ENCODE results near the gene SLC7A10.

The SLC7A10 gene

GRCh38 chr19:33202546-33203507, 22.8 kb downstream of the SLC7A10 start:
- no peak overlapping the region for H3K4me3 ChIP-seq (ENCODE audit: control insufficient read depth, low read depth, low read length)
- no peak for TF ChIP-seq CTCF (conservative IDR thresholded peaks at IDR 0.05; ENCODE audit: control insufficient read depth, insufficient read depth, low read depth, low read length)
- DNase-seq (ENCODE audit: low read depth), result no peak

DNA sequence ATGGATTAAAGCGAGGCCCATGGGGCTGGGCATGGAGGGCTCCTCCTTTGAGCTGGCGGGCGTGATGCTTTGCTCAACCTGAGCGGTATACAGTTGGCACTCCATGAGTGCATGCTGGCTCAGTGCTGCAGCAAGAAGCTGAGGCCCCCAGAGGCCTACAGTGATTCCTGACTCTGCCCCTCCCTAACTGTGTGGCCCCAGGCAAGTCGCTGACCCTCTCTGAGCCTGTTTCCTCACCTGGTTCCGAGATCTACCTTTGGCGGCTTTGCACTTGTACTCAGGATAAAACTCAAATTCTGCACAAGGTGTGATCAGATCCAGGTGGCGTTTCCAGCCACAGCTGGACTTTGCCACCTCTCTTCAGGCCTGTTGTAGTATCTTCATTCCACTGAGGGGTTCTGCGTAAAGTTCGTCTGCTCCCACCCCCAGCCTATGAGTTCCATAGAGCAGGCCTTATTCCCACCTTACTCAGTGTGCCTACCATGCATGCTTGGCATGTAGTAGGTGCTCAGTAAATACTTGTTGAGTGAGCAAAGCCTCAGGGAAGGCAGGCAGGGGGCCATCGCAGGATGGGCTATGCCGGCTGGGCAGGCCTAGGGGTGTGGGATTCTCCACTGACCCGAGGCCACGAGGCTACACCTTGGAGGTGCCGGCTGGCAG, 23.6 kb downstream of the SLC7A10 start:
- DNase-seq (ENCODE audit: low read depth), result no peak
- no peak for TF ChIP-seq CTCF (conservative IDR thresholded peaks at IDR 0.05; ENCODE audit: control insufficient read depth, insufficient read depth, low read depth, low read length)
- no peak overlapping the region for H3K4me3 ChIP-seq (ENCODE audit: control insufficient read depth, low read depth, low read length)

DNA sequence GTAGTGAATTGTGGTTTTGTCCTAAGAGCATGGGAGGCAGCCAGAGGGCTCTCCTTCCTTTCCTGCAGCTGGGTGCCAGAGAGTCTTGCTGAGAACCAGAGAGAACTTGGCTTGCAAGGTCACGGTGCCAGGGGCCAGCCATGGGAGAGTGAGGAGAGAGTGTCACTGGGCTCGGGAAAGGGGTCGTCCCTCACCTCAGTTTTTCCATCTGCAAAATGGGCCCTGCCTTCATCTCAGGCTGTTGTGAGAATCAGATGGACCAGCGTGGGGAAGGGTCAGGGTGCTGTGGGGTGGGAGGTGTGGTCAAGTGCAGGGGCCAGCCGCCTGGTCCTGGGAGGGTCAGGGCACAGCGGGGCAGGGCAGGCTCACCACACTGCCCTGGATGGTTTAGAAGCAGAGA, 24.2 kb downstream of the SLC7A10 start:
- H3K4me3 ChIP-seq (ENCODE audit: control insufficient read depth, low read depth, low read length), result no peak overlapping the region
- no peak for DNase-seq (ENCODE audit: low read depth)
- no peak for TF ChIP-seq CTCF (conservative IDR thresholded peaks at IDR 0.05; ENCODE audit: control insufficient read depth, insufficient read depth, low read depth, low read length)

DNA sequence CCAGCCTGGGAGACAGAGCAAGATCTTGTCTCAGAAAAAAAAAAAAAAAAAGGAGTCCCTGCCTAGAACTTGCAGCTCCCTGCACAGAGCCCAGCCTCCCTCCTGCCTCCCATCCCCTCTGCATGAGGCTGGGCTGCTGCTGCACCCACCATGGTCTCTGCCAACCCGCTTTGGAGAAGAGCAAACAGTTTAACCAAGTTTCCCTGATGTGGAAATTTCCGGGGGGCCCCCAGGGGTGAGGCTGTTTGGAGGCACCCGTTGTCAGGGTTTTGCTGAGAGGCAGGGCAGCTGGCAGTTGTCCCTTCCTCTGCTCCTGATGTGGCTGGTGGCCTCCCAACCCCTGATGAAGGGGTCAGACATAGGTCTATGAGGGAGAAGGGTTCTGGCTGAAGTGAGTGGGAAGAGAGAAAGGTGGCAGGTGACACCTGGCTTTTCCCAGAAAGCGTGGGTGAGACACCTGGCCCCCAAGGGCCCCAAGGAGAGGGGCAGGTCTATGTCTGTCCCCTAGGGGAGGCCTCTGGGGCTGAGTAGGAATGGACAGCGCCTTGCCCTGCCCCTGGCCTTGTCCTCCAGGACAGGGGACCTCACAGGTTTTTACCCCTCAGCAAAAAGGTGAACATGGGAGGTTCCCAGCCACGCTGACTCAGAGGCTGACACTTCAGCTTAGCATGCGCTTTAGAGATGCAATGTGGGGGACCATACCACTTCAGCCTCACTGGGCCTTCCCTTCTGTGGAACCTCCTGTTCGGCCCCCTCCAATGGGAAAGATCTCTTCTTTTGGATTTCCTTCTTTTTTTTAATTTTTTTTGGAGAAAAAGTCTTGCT, 26.0 kb downstream of the SLC7A10 start:
- TF ChIP-seq CTCF (conservative IDR thresholded peaks at IDR 0.05; ENCODE audit: control insufficient read depth, insufficient read depth, low read depth, low read length), result no peak
- DNase-seq (ENCODE audit: low read depth), result no peak
- no peak overlapping the region for H3K4me3 ChIP-seq (ENCODE audit: control insufficient read depth, low read depth, low read length)

DNA sequence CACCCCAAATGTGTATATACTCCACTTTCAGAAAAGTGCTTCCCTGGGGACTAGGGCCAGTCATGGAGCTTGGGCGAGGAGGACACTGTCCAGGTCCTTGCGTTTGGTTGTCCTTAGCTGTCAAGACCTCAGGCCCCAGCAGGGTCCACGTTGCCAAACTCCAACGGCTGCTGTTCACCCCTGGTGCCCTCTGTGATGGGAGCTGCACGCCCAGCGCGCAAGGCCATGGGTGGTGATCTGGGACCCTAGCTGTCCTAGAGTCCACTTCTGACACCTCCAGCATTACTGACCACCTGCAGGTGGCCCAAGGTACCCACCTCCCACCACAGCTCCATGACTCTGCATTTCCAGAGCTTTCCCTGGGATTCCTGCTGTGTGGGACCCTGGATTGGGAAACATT, 27.5 kb downstream of the SLC7A10 start:
- no peak for TF ChIP-seq CTCF (conservative IDR thresholded peaks at IDR 0.05; ENCODE audit: control insufficient read depth, insufficient read depth, low read depth, low read length)
- no peak overlapping the region for H3K4me3 ChIP-seq (ENCODE audit: control insufficient read depth, low read depth, low read length)
- DNase-seq (ENCODE audit: low read depth), result no peak

DNA sequence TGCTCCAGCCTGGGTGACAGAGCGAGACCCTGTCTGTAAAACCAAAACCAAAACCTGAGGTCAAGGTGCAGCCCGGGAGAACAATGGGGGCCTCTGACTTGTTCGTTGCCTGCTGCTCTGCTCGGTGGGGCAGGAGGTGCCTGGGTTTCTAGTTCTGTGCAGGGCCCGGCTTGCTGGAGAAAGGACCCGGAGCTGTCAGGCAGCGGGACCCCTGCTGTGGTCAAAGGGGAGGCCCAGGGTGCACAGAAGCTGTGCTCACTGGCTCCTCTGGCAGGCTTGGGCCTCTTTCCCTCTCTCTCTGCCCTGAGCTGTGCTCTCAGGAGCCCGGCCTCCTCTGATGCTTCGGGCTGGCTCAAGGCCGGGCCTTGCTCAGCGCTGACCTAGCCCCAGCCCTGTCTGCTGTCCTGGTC, 28.1 kb downstream of the SLC7A10 start:
- TF ChIP-seq CTCF (conservative IDR thresholded peaks at IDR 0.05; ENCODE audit: control insufficient read depth, insufficient read depth, low read depth, low read length), result no peak
- H3K4me3 ChIP-seq (ENCODE audit: control insufficient read depth, low read depth, low read length), result no peak overlapping the region
- DNase-seq (ENCODE audit: low read depth), result no peak

Measured in fibroblast of mammary gland (primary cell).